Lung (tissue), 12 donors: Measurements from ENCODE around the gene AGAP1. TPM values are rescaled to one million over a fixed set of nuclear protein-coding genes. Genes with fewer than 3 reads are reported as not detected.

ENCODE experiments used
- ATAC-seq: fragments of 200-7000 bp; cut with Tn5 transposase; one replicate; pipeline ENCODE4 v1.9.1; 2020; ENCODE audit warnings: moderate number of reproducible peaks; ENCODE audit not compliant: insufficient read depth, low FRiP score
- DNase-seq, 3 donors: peaks; one replicate each; pipeline ENCODE4 v3.0.0-alpha.2; 2013 to 2017
- H3K27ac ChIP-seq, 2 donors: one replicate each; pipeline ENCODE4 v1.5.1; 2013; ENCODE audit warnings: mild to moderate bottlenecking in 2 of 2, moderate library complexity in 2 of 2, control low read depth in 1 of 2, inconsistent platforms in 1 of 2, low read depth in 1 of 2, low read length in 1 of 2
- H3K27me3 ChIP-seq, 3 donors: one replicate each; pipeline ENCODE4 v1.5.1; 2013; ENCODE audit warnings: low read length in 2 of 3; ENCODE audit not compliant: control insufficient read depth in 3 of 3, insufficient read depth in 3 of 3
- H3K36me3 ChIP-seq, 4 donors: one replicate each; pipeline ENCODE4 v1.5.1; 2013; ENCODE audit warnings: low read length in 4 of 4, mild to moderate bottlenecking in 1 of 4, moderate library complexity in 1 of 4; ENCODE audit not compliant: control insufficient read depth in 4 of 4, insufficient read depth in 4 of 4
- H3K4me1 ChIP-seq, 5 donors: one replicate each; pipeline ENCODE4 v1.5.1; 2013; ENCODE audit warnings: low read length in 5 of 5, mild to moderate bottlenecking in 2 of 5, moderate library complexity in 1 of 5; ENCODE audit not compliant: control insufficient read depth in 5 of 5, insufficient read depth in 5 of 5
- H3K4me3 ChIP-seq: one replicate; pipeline ENCODE4 v1.5.1; 2013; ENCODE audit warnings: mild to moderate bottlenecking, control low read depth, moderate library complexity
- H3K9ac ChIP-seq, 2 donors: one replicate each; pipeline ENCODE4 v1.5.1; 2013; ENCODE audit warnings: low read length in 2 of 2, control low read depth in 1 of 2; ENCODE audit not compliant: insufficient read depth in 1 of 2
- H3K9me3 ChIP-seq, 4 donors: one replicate each; pipeline ENCODE4 v1.5.1; 2013; ENCODE audit warnings: low read length in 3 of 4, mild to moderate bottlenecking in 1 of 4, moderate library complexity in 1 of 4; ENCODE audit not compliant: control insufficient read depth in 4 of 4, insufficient read depth in 3 of 4
- CTCF ChIP-seq: IDR thresholded peaks from 2 replicates; pipeline ENCODE4 v1.5.1; 2012; ENCODE audit warnings: mild to moderate bottlenecking; ENCODE audit errors: control extremely low read depth, extremely low read depth
- WGBS, 2 donors: extraction: QIAGEN DNeasy Blood & Tissue Kit; methylation state at CpG; one replicate each; pipeline ENCODE4 v1.1.7; 2013; 5-methylcytosine and 5-hydroxymethylcytosine counted together
- polyA plus RNA-seq, 2 donors: library from polyadenylated mRNA; stranded (reverse); fragments of 200-250 nt; gene quantifications; one replicate each; pipeline ENCODE4 v1.2.1, GENCODE V29; 2013
- total RNA-seq, 2 donors: library from RNA; depleted of rRNA in 1 of 2; stranded (reverse); fragments of >200 nt in 1 of 2; gene quantifications; one replicate each; pipeline ENCODE4 v1.2.1, GENCODE V29; 2014 to 2021
- donor health status: control.
- donor health status: control.
- donor health status: Bipolar disorder and iron deficiency.
- donor health status: healthy.
- donor health status: DM: yes; HTN: yes; CAD: no.

The AGAP1 gene
- total and polyA plus RNA-seq, 4 donors = 6.6 to 39.4 (median 20.2) TPM

- Histone ChIP-seq H3K27me3 (no peaks in the 10 kb centered on the region), H3K4me3 (no peak overlapping the region), H3K4me1 (peaks cover 6 to 34% (median 8%) of the 10 kb centered on the region in 5 donors), H3K27ac (no peak overlapping the region), H3K9ac (no peak overlapping the region), H3K9me3 (peaks cover 0 to 6% (median 2%) of the 10 kb centered on the region in 4 donors), H3K36me3 (no peaks in the 10 kb centered on the region)
- ATAC-seq (no peak), DNase-seq (no peak)
- TF ChIP-seq CTCF = no peak
- 88 to 91% methylated on average over 9 of the region's 9 CpGs for WGBS, 2 donors
Observed at GRCh38 chr2:235570966-235571692, 77.3 kb downstream of the AGAP1 start.

GRCh38 chr2:235572592-235572991, 78.7 kb downstream of the AGAP1 start:
- Histone ChIP-seq H3K9ac (no peak overlapping the region), H3K27ac (no peak overlapping the region), H3K27me3 (no peaks in the 10 kb centered on the region), H3K9me3 (peaks cover 0 to 6% (median 2%) of the 10 kb centered on the region in 4 donors), H3K4me3 (no peak overlapping the region), H3K4me1 (peaks cover 6 to 26% (median 8%) of the 10 kb centered on the region in 5 donors), H3K36me3 (no peaks in the 10 kb centered on the region)
- ATAC-seq = no peak
- DNase-seq = no peak
- 91 to 93% methylated on average over 7 of the region's 7 CpGs for WGBS, 2 donors
- TF ChIP-seq CTCF = no peak

- peak in 1 of 3 donors; percentile 45 for DNase-seq
- H3K9ac ChIP-seq = no peak overlapping the region
- H3K4me1 ChIP-seq = peaks cover 6 to 30% (median 8%) of the 10 kb centered on the region in 5 donors
Observed at GRCh38 chr2:235573331-235574221, 79.7 kb downstream of the AGAP1 start.

More at GRCh38 chr2:235573331-235574221, 79.7 kb downstream of the AGAP1 start:
- no peak for ATAC-seq
- Histone ChIP-seq H3K27me3 (no peaks in the 10 kb centered on the region), H3K4me3 (no peak overlapping the region), H3K27ac (no peak overlapping the region), H3K36me3 (no peaks in the 10 kb centered on the region), H3K9me3 (peaks cover 0 to 3% (median under 1%) of the 10 kb centered on the region in 4 donors)
- WGBS, 2 donors = 81 to 88% methylated on average over 12 of the region's 12 CpGs
- TF ChIP-seq CTCF = no peak
